HepG2 (cell line): ENCODE measurements around the gene LMX1B. TPM values are rescaled to one million over a fixed set of nuclear protein-coding genes. Genes with fewer than 3 reads are reported as not detected.

Experiments used
- ATAC-seq: fragments of 200-7000 bp; cut with Tn5 transposase; 3 replicates; pipeline ENCODE4 v1.9.1; 2020; ENCODE audit warnings: mild to moderate bottlenecking, moderate library complexity
- BruUV-seq: library from RNA; stranded (reverse); fragments of 400-500 nt; replicated peaks from 2 replicates; lab custom pipeline; 2021; lab: Mats Ljungman, UMichigan
- CTCF ChIA-PET: fragments of 300-600 bp; formaldehyde crosslinking; extraction: SDS; loops from one replicate; lab custom pipeline; 2021; ENCODE audit warnings: low total read pairs, inconsistent platforms, low intra/inter-chr PET ratio; lab: Yijun Ruan, JAX
- POLR2A ChIA-PET: fragments of 350-600 bp; sonication (Branson Sonifier 250); formaldehyde crosslinking; loops from one replicate; lab custom pipeline; 2020; ENCODE audit warnings: antibody characterized with exemption, inconsistent platforms; lab: Yijun Ruan, JAX
- DNase-seq: peaks from one replicate; pipeline ENCODE4 v3.0.0-alpha.2; 2015; ENCODE audit warnings: low spot score
- FAIRE-seq: peaks from 3 replicates; lab custom pipeline; 2011; peaks lifted over from hg19 to GRCh38; lab: Jason Lieb, UNC
- H2AFZ ChIP-seq: one replicate; pipeline ENCODE4 v1.6.1; 2011; ENCODE audit warnings: low read length, inconsistent platforms
- H3K27ac ChIP-seq: fragments of 300-600 bp; 3 replicates; pipeline ENCODE4 v1.8.0; 2011; ENCODE audit warnings: mixed run types, mild to moderate bottlenecking, mixed read lengths, low read length, inconsistent platforms; ENCODE audit not compliant: insufficient read depth; ENCODE audit errors: extremely low read length
- H3K27me3 ChIP-seq, 2 experiments: fragments of 200-600 bp in 1 of 2; 2 replicates in 1 of 2; 3 replicates in 1 of 2; pipeline versions ENCODE4 v1.6.0 to v1.8.0; 2011; ENCODE audit warnings: low read length in 2 of 2, mild to moderate bottlenecking in 2 of 2, moderate library complexity in 2 of 2, inconsistent platforms in 1 of 2; ENCODE audit not compliant: insufficient read depth in 2 of 2, control insufficient read depth in 1 of 2
- H3K36me3 ChIP-seq, 2 experiments: fragments of 200-600 bp in 1 of 2; replicated peaks in 1 of 2; 2 replicates in 1 of 2; 3 replicates in 1 of 2; pipeline versions ENCODE4 v1.5.1 to v1.8.0; 2011; ENCODE audit warnings: low read length in 2 of 2, inconsistent platforms in 1 of 2; ENCODE audit not compliant: insufficient read depth in 2 of 2, control insufficient read depth in 1 of 2
- H3K4me1 ChIP-seq: 2 replicates; pipeline ENCODE4 v1.5.1; 2012; ENCODE audit warnings: low read length, inconsistent platforms; ENCODE audit not compliant: insufficient read depth
- H3K4me2 ChIP-seq: 2 replicates; pipeline ENCODE4 v1.6.0; 2011; ENCODE audit warnings: low read depth, low read length, inconsistent platforms
- H3K4me3 ChIP-seq, 3 experiments: fragments of 200-600 bp in 1 of 3; sonication (generic), shearing (Covaris generic) in 1 of 3; replicated peaks in 1 of 3; 2 replicates each; pipeline ENCODE4 v1.5.1; 2011 to 2016; ENCODE audit warnings: low read length in 3 of 3, inconsistent platforms in 2 of 3, low read depth in 2 of 3, mild to moderate bottlenecking in 2 of 3, control low read depth in 1 of 3, mixed read lengths in 1 of 3; ENCODE audit not compliant: insufficient read depth in 1 of 3
- H3K79me2 ChIP-seq: one replicate; pipeline ENCODE4 v1.6.1; 2011; ENCODE audit warnings: low read length, inconsistent platforms; ENCODE audit not compliant: insufficient read depth
- H3K9ac ChIP-seq: 2 replicates; pipeline ENCODE4 v1.6.0; 2011; ENCODE audit warnings: mild to moderate bottlenecking, low read depth, low read length, inconsistent platforms; ENCODE audit not compliant: insufficient read depth
- H3K9me3 ChIP-seq: 2 replicates; pipeline ENCODE4 v1.5.1; 2012; ENCODE audit warnings: mild to moderate bottlenecking, low read length
- H4K20me1 ChIP-seq: 2 replicates; pipeline ENCODE4 v1.6.0; 2011; ENCODE audit warnings: inconsistent platforms, mild to moderate bottlenecking, low read length, moderate library complexity; ENCODE audit not compliant: insufficient read depth
- CENPT ChIP-seq: sonication (generic); formaldehyde crosslinking; IDR thresholded peaks from 2 replicates; pipeline ENCODE4 v1.8.0; 2022; ENCODE audit warnings: low read depth, mild to moderate bottlenecking, moderate library complexity, missing genetic modification reagents
- CHD4 ChIP-seq: fragments of 200-600 bp; sonication (generic); IDR thresholded peaks from 2 replicates; pipeline ENCODE4 v1.7.0; 2017; ENCODE audit warnings: mild to moderate bottlenecking, low read length, borderline replicate concordance
- CREM ChIP-seq, 2 experiments: sonication (generic) in 1 of 2; formaldehyde crosslinking in 1 of 2; IDR thresholded peaks; 2 replicates each; pipeline versions ENCODE4 v1.4.0 to v1.6.1; 2016 to 2020; ENCODE audit warnings: antibody characterized with exemption in 1 of 2, mild to moderate bottlenecking in 1 of 2, missing genetic modification reagents in 1 of 2
- HIVEP1 ChIP-seq: sonication (generic); formaldehyde crosslinking; IDR thresholded peaks from 2 replicates; pipeline ENCODE4 v1.4.0; 2020; ENCODE audit warnings: mild to moderate bottlenecking, missing genetic modification reagents
- KDM3A ChIP-seq: IDR thresholded peaks from 2 replicates; pipeline ENCODE4 v1.6.1; 2018; ENCODE audit warnings: low read depth, missing compliant biosample characterization
- SP5 ChIP-seq: IDR thresholded peaks from 2 replicates; pipeline ENCODE4 v1.6.1; 2016; ENCODE audit warnings: low read depth, borderline replicate concordance
- STAT6 ChIP-seq: sonication (generic); formaldehyde crosslinking; IDR thresholded peaks from 2 replicates; pipeline ENCODE4 v1.4.0; 2020; ENCODE audit warnings: missing genetic modification reagents, mild to moderate bottlenecking, borderline replicate concordance
- TAF15 ChIP-seq: fragments of 200-400 bp; formaldehyde crosslinking; IDR thresholded peaks from one replicate; pipeline ENCODE4 v1.6.1; 2018; ENCODE audit warnings: mild to moderate bottlenecking, low read depth, low read length; ENCODE audit not compliant: poor library complexity, severe bottlenecking
- TCF12 ChIP-seq, 2 experiments: fragments of 450-650 bp in 1 of 2; sonication (generic) in 1 of 2; formaldehyde crosslinking in 1 of 2; IDR thresholded peaks; 2 replicates each; pipeline versions ENCODE4 v1.6.1 to v1.8.0; 2017 to 2022; ENCODE audit warnings: antibody characterized with exemption in 1 of 2, mild to moderate bottlenecking in 1 of 2, missing genetic modification reagents in 1 of 2, moderate library complexity in 1 of 2
- ZNF207 ChIP-seq: fragments of 450-650 bp; IDR thresholded peaks from 2 replicates; pipeline ENCODE4 v1.6.1; 2016; ENCODE audit warnings: antibody characterized with exemption, borderline replicate concordance
- ZNF263 ChIP-seq: sonication (generic); formaldehyde crosslinking; IDR thresholded peaks from 2 replicates; pipeline ENCODE4 v1.4.0; 2020; ENCODE audit warnings: missing genetic modification reagents
- ZNF281 ChIP-seq: sonication (generic); formaldehyde crosslinking; IDR thresholded peaks from 2 replicates; pipeline ENCODE4 v1.4.0; 2020; ENCODE audit warnings: missing genetic modification reagents, borderline replicate concordance
- ZNF343 ChIP-seq: sonication (generic); formaldehyde crosslinking; IDR thresholded peaks from 2 replicates; pipeline ENCODE4 v1.4.0; 2020; ENCODE audit warnings: mild to moderate bottlenecking, missing genetic modification reagents
- ZNF703 ChIP-seq: sonication (generic); formaldehyde crosslinking; IDR thresholded peaks from 2 replicates; pipeline ENCODE4 v1.5.1; 2020; ENCODE audit warnings: missing genetic modification reagents, mild to moderate bottlenecking, moderate library complexity, borderline replicate concordance
- WGBS: methylation state at CpG from one replicate; pipeline ENCODE4 v1.1.6; 2017; ENCODE audit warnings: low lambda C conversion rate; 5-methylcytosine and 5-hydroxymethylcytosine counted together
- in situ Hi-C: cut with HindIII; loops from 2 replicates; pipeline ENCODE4 v1.10.0; 2017; ENCODE audit warnings: low pct_unique_long_range_greater_than_20kb; ENCODE audit not compliant: extremely low pct_ligation_motif_present
- intact Hi-C: fragments of 100-400 bp; cut with micrococcal nuclease; formaldehyde crosslinking; loops from one replicate; pipeline ENCODE4 v1.10.0; 2022; ENCODE audit not compliant: unreplicated experiment
- polyA plus RNA-seq, 8 experiments: library from polyadenylated mRNA; depleted of rRNA in 3 of 8; stranded (reverse) in 7 of 8; unstranded in 1 of 8; fragments of >200 nt; fragmentation: Illumina TruSeq in 4 of 8; extraction: Trizol in 4 of 8; gene quantifications; 2 replicates each; pipeline versions ENCODE4 v1.2.1 to v1.2.3, GENCODE V29; 2011 to 2016; ENCODE audit warnings: low read depth in 4 of 8, missing spikeins in 1 of 8, mixed read lengths in 1 of 8; ENCODE audit not compliant: insufficient read depth in 1 of 8
- total RNA-seq, 5 experiments: library from RNA; depleted of rRNA; stranded (reverse); fragments of >200 nt; fragmentation: Illumina TruSeq; extraction: Trizol; gene quantifications; 2 replicates each; pipeline ENCODE4 v1.2.3, GENCODE V29; 2016; ENCODE audit warnings: low read depth in 1 of 5

Gene LMX1B
- total and polyA plus RNA-seq, 2 of the 13 experiments (the other 11 are each of a cell fraction or from before 2014, with no cell fraction given) = not detected

- H3K9ac ChIP-seq = no peak overlapping the region
- no peaks in the 10 kb centered on the region for H3K79me2 ChIP-seq
- H3K4me3 ChIP-seq = no peak overlapping the region
- no peak for ATAC-seq
- DNase-seq = no peak
- WGBS = 8% methylated on average over 14 of the region's 18 CpGs
- no peaks in the 10 kb centered on the region for H3K36me3 ChIP-seq
- no peaks in the 10 kb centered on the region for H3K4me1 ChIP-seq
- in situ Hi-C loops (no loop called here), intact Hi-C loops (no loop called here)
- H3K4me2 ChIP-seq = no peak overlapping the region
- H4K20me1 ChIP-seq = no peaks in the 10 kb centered on the region
- no peak overlapping the region for H3K27ac ChIP-seq
- POLR2A ChIA-PET = no interaction called here
- CTCF ChIA-PET = no interaction called here
- no peak overlapping the region for H2AFZ ChIP-seq
- no TSS peak for BruUV-seq
- H3K9me3 ChIP-seq = no peaks in the 10 kb centered on the region
- peaks cover 23 to 99% of the 10 kb centered on the region in 2 experiments for H3K27me3 ChIP-seq
- no peak for FAIRE-seq
- TF ChIP-seq HIVEP1 (CRISPR knock-in tag) (no peak), ZNF207 (no peak), ZNF703 (CRISPR knock-in tag) (no peak), TCF12 (IDR thresholded peaks at IDR 0.05) (no peak), TCF12 (CRISPR knock-in tag; IDR thresholded peaks at IDR 0.05) (no peak), TAF15 (no peak), CHD4 (no peak), ZNF343 (no peak), KDM3A (CRISPR knock-in tag) (no peak), CENPT (CRISPR knock-in tag) (no peak), SP5 (CRISPR knock-in tag) (no peak), CREM (IDR thresholded peaks at IDR 0.05) (no peak), CREM (CRISPR knock-in tag; IDR thresholded peaks at IDR 0.05) (no peak), STAT6 (no peak), ZNF281 (CRISPR knock-in tag) (no peak), ZNF263 (CRISPR knock-in tag) (no peak)
These were observed 8.4 kb downstream of the LMX1B start for GRCh38 chr9:126621919-126622735.
